Lower lobe of right lung (tissue), 2 donors: ENCODE results near the gene MYO3A. TPM values are rescaled to one million over a fixed set of nuclear protein-coding genes. Genes with fewer than 3 reads are reported as not detected.

Experiments used
- ATAC-seq, 2 donors: fragments of 200-7000 bp; cut with Tn5 transposase; one replicate each; pipeline ENCODE4 v1.9.1; 2020 to 2022; ENCODE audit warnings: mild to moderate bottlenecking in 2 of 2, moderate library complexity in 2 of 2
- DNase-seq: peaks from one replicate; pipeline ENCODE4 v3.0.0-alpha.2; 2020
- H3K27ac ChIP-seq: fragments of 200-600 bp; one replicate; pipeline ENCODE4 v1.8.0; 2022
- H3K27me3 ChIP-seq: fragments of 200-600 bp; one replicate; pipeline ENCODE4 v1.8.0; 2022; ENCODE audit warnings: low read depth
- H3K36me3 ChIP-seq: fragments of 200-600 bp; one replicate; pipeline ENCODE4 v1.8.0; 2022; ENCODE audit warnings: mild to moderate bottlenecking
- H3K4me1 ChIP-seq: fragments of 200-600 bp; one replicate; pipeline ENCODE4 v1.8.0; 2022
- H3K4me3 ChIP-seq: fragments of 200-600 bp; one replicate; pipeline ENCODE4 v1.8.0; 2022; ENCODE audit warnings: mild to moderate bottlenecking
- H3K9me3 ChIP-seq: fragments of 200-600 bp; one replicate; pipeline ENCODE4 v1.8.0; 2022
- intact Hi-C: fragments of 100-400 bp; cut with DNase I; formaldehyde crosslinking; loops from one replicate; pipeline ENCODE4 v1.11.0; 2022
- total RNA-seq: library from RNA; stranded (reverse); fragmentation: NEBNext Ultra II Directional; extraction: Animal tissue kit (Norgen Biotek cat#: 25700); gene quantifications from one replicate; pipeline ENCODE4 v1.2.1, GENCODE V29; 2021
- TF ChIP-seq, protein P1 (sequence below): fragments of 200-600 bp; IDR thresholded peaks from one replicate; pipeline ENCODE4 v1.8.0; 2022; ENCODE audit warnings: antibody characterized with exemption, mild to moderate bottlenecking
- donor health status: DM: no; HTN: yes; CAD: no; lungs with severe emphysema.

The MYO3A gene
- total RNA-seq, 1 donor from 2014 or later: 0.44 TPM

- H3K27ac ChIP-seq: no peak overlapping the region
- H3K9me3 ChIP-seq: no peaks in the 10 kb centered on the region
- no peaks in the 10 kb centered on the region for H3K36me3 ChIP-seq
- no peak for DNase-seq
- TF ChIP-seq, protein P1, sequence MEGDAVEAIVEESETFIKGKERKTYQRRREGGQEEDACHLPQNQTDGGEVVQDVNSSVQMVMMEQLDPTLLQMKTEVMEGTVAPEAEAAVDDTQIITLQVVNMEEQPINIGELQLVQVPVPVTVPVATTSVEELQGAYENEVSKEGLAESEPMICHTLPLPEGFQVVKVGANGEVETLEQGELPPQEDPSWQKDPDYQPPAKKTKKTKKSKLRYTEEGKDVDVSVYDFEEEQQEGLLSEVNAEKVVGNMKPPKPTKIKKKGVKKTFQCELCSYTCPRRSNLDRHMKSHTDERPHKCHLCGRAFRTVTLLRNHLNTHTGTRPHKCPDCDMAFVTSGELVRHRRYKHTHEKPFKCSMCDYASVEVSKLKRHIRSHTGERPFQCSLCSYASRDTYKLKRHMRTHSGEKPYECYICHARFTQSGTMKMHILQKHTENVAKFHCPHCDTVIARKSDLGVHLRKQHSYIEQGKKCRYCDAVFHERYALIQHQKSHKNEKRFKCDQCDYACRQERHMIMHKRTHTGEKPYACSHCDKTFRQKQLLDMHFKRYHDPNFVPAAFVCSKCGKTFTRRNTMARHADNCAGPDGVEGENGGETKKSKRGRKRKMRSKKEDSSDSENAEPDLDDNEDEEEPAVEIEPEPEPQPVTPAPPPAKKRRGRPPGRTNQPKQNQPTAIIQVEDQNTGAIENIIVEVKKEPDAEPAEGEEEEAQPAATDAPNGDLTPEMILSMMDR: no peak
- no peaks in the 10 kb centered on the region for H3K27me3 ChIP-seq
- intact Hi-C loops: no loop called here
- H3K4me1 ChIP-seq: no peaks in the 10 kb centered on the region
- no peak for ATAC-seq
- no peak overlapping the region for H3K4me3 ChIP-seq
Observed at GRCh38 chr10:25978771-25979170, 44.7 kb downstream of the MYO3A start.

- Histone ChIP-seq H3K27ac (no peak overlapping the region), H3K36me3 (no peaks in the 10 kb centered on the region), H3K27me3 (no peaks in the 10 kb centered on the region), H3K9me3 (no peaks in the 10 kb centered on the region), H3K4me3 (no peak overlapping the region), H3K4me1 (no peaks in the 10 kb centered on the region)
- no peak for DNase-seq
- intact Hi-C loops: no loop called here
- ATAC-seq: no peak
- TF ChIP-seq, protein P1: no peak
Observed at GRCh38 chr10:25982107-25982506, 48.1 kb downstream of the MYO3A start.

DNA sequence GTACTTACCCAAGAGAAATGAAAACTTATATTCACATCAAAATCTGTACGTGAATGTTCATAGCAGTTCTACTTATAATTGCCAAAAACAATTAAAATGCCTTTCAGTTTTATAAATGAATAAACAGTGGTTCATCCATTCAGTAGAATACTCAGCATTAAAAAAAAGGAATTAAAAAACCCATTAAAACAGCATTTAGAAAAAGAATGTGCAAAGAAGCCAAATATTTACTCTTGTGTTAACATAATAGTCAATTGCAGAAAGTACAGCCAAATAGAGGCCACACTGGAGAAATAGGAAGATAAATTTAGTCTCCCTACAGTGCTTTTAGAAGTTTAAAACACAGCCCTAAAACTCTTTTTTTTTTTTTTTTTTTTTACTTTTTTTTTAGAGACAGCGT is 54.6 kb downstream of the MYO3A start:
- ATAC-seq: no peak
- Histone ChIP-seq H3K27me3 (no peaks in the 10 kb centered on the region), H3K36me3 (no peaks in the 10 kb centered on the region), H3K9me3 (no peaks in the 10 kb centered on the region), H3K27ac (no peak overlapping the region), H3K4me3 (no peak overlapping the region), H3K4me1 (no peaks in the 10 kb centered on the region)
- intact Hi-C loops: no loop called here
- DNase-seq: no peak
- TF ChIP-seq, protein P1: no peak

DNA sequence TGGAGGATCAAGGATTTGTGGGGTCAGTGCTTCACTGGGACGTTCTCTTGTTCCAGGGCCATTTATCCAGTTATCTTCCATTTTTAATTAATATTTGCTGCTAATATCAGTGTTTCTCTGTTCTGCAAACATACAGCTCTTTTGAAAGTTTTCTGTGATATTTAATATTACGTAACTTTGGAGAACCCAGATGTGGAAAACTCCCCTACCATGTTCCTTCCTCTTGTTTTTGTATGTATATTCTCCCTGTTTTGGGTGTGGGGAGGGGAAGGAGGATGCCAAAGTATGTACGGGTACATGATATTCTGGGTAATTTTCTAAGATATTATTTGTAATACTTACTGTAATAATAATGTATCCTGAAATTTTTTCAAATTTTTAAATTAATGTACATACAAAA is 55.9 kb downstream of the MYO3A start:
- Histone ChIP-seq H3K36me3 (no peaks in the 10 kb centered on the region), H3K27ac (no peak overlapping the region), H3K9me3 (no peaks in the 10 kb centered on the region), H3K27me3 (no peaks in the 10 kb centered on the region), H3K4me3 (no peak overlapping the region), H3K4me1 (no peaks in the 10 kb centered on the region)
- ATAC-seq: no peak
- intact Hi-C loops: no loop called here
- TF ChIP-seq, protein P1: no peak
- no peak for DNase-seq

DNA sequence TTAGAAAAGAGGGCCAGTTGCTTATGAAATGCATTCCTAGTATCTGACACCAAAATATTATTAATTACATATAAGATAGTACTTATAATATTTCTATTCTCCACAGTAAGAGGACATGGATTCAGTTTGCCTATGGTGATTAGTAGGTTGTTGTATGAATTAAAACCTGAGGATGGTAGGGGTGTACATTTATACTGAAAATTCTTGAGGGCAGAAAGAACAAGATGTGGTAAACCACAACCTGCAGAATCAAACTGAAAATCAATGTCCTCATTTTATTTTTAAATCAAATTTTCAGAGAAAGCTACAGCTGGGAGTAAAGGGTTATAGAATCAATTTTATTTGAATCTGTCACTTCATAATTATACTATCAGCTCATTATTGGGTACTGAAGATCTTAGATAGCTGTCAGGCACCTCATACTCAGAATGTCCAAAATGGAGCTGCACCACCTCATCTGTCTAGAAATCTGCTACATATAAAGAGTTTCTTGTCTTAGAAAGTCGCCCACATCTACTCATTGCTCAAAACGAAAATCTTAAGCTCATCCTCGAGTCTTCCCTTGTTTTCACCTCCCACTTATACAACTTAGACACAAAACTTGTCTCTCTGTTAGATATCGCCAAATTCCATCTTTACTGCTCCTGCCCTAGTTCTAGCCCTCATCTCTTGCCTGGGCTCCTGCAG is 65.4 kb downstream of the MYO3A start:
- no peak overlapping the region for H3K27ac ChIP-seq
- TF ChIP-seq, protein P1: no peak
- DNase-seq: no peak
- H3K36me3 ChIP-seq: no peaks in the 10 kb centered on the region
- no peaks in the 10 kb centered on the region for H3K4me1 ChIP-seq
- intact Hi-C loops: no loop called here
- no peaks in the 10 kb centered on the region for H3K9me3 ChIP-seq
- ATAC-seq: no peak
- H3K27me3 ChIP-seq: no peaks in the 10 kb centered on the region
- no peak overlapping the region for H3K4me3 ChIP-seq
